Heart right ventricle (tissue), 16 donors: ENCODE measurements around the gene RSPO3. TPM values are rescaled to one million over a fixed set of nuclear protein-coding genes. Genes with fewer than 3 reads are reported as not detected.
A peak's percentile ranks its signal among the peaks of the same experiment; 100 is the strongest.

ENCODE experiments used
- ATAC-seq, 8 donors: fragments of 200-7000 bp; cut with Tn5 transposase; one replicate each; pipeline ENCODE4 v1.9.1; 2020; ENCODE audit warnings: mild to moderate bottlenecking in 8 of 8, moderate library complexity in 8 of 8, moderate number of reproducible peaks in 1 of 8
- DNase-seq, 2 donors: peaks; one replicate each; pipeline ENCODE4 v3.0.0-alpha.2; 2020
- H3K27ac ChIP-seq, 10 donors: fragments of 200-600 bp; sonication (generic) in 2 of 10; one replicate each; pipeline versions ENCODE4 v1.5.0 to v1.8.0; 2020 to 2022; ENCODE audit warnings: mild to moderate bottlenecking in 3 of 10
- H3K27me3 ChIP-seq, 7 donors: fragments of 200-600 bp; one replicate each; pipeline ENCODE4 v1.8.0; 2021 to 2022; ENCODE audit warnings: mild to moderate bottlenecking in 2 of 7
- H3K36me3 ChIP-seq, 9 donors: fragments of 200-600 bp; sonication (generic) in 1 of 9; one replicate each; pipeline versions ENCODE4 v1.5.0 to v1.8.0; 2020 to 2022; ENCODE audit warnings: mild to moderate bottlenecking in 2 of 9
- H3K4me1 ChIP-seq, 9 donors: fragments of 200-600 bp; sonication (generic) in 1 of 9; one replicate each; pipeline versions ENCODE4 v1.5.0 to v1.8.0; 2020 to 2022; ENCODE audit warnings: mild to moderate bottlenecking in 4 of 9
- H3K4me3 ChIP-seq, 10 donors: fragments of 200-600 bp; sonication (generic) in 2 of 10; one replicate each; pipeline versions ENCODE4 v1.5.0 to v1.8.0; 2020 to 2022; ENCODE audit warnings: mild to moderate bottlenecking in 7 of 10, moderate library complexity in 2 of 10
- H3K9me3 ChIP-seq, 11 donors: fragments of 200-600 bp in 10 of 11; sonication (generic) in 2 of 11; one replicate each; pipeline versions ENCODE4 v1.5.0 to v1.8.0; 2013 to 2022; ENCODE audit warnings: mild to moderate bottlenecking in 2 of 11, control low read depth in 1 of 11, moderate library complexity in 1 of 11
- WGBS, 2 donors: extraction: QIAGEN DNeasy Blood & Tissue Kit; methylation state at CpG; one replicate each; pipeline ENCODE4 v1.1.7; 2013; ENCODE audit warnings: inconsistent platforms in 1 of 2; 5-methylcytosine and 5-hydroxymethylcytosine counted together
- intact Hi-C, 10 donors: fragments of 100-400 bp; cut with DNase I; formaldehyde crosslinking; loops; one replicate each; pipeline versions ENCODE4 v1.11.1 to v1.14.2; 2022
- polyA plus RNA-seq, 2 donors: library from polyadenylated mRNA; stranded (reverse); fragments of 200-250 nt; gene quantifications; one replicate each; pipeline ENCODE4 v1.2.3, GENCODE V29; 2013
- total RNA-seq, 10 donors: library from RNA; stranded (reverse); fragmentation: NEBNext Ultra II Directional in 3 of 10; extraction: Animal tissue kit (Norgen Biotek cat#: 25700) in 3 of 10; gene quantifications; one replicate each; pipeline versions ENCODE4 v1.2.1 to v1.2.4, GENCODE V29; 2021 to 2023
- TF ChIP-seq, protein P1 (sequence below), 9 donors: fragments of 200-600 bp; sonication (generic) in 2 of 9; IDR thresholded peaks; one replicate each; pipeline versions ENCODE4 v1.5.0 to v1.8.0; 2021 to 2022; ENCODE audit warnings: antibody characterized with exemption in 9 of 9, mild to moderate bottlenecking in 5 of 9, moderate library complexity in 1 of 9
- donor health status: Arrhythmogenic right ventricular cardiomyopathy.
- donor health status: ischemic (EF 13 %, LVEDD 7.1; RV severe dilation, severe dysfunction).
- donor health status: healthy with polysubstance abuse.
- donor health status: DM: no; HTN: yes; CAD: no.
- donor health status: DM: no; HTN: no; CAD: no.
- donor health status: ischemic (EF 25% LVEDD 6.9; RV normal size, moderate dysfunction).
- donor health status: ischemic (EF 25% LVEDD 5.7; RV mildly dilated, moderate dysfunction).
- donor health status: healthy.
- donor health status: DM: yes; HTN: yes; CAD: no.
- donor health status: Ischemic cardiomyopathy.
- donor health status: ischemic (EF 35%, LVEDD 5.7; RV mildly dilated, moderate dysfunction).
- donor health status: nonischemic (EF 11% LVEDD 7.7; RV severe dilation, severe dysfunction).
- donor health status: DM: yes; HTN: yes; CAD: no.
- donor health status: PGD.
- donor health status: ischemic (EF 29% LVEDD 5.4; RV normal size, mild dysfunction).
- donor health status: nonischemic (EF 23%, LVEDD 6.1; RV moderate dilation, normal function).

Gene RSPO3
- total and polyA plus RNA-seq, 12 donors = 0.20 to 0.73 (median 0.37) TPM; not detected in 1

DNA sequence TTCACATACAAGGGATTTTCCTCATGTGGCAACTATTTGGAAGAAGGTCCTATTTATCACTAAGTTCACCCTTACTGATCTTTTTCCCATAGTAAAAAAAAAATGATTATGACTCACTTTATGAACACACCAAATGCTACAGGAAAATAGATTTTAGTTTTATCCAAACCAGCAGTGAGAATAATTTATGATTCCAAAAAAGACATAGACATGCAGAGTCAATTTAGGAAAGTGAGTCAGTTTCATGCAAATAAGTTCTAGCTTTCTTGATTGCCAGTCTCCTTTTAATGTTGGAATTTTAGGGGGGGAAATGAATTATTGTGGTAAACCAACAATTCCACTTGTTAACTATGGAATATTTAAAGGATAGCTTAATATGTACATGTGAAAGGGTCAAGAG is 84.2 kb downstream of the RSPO3 start:
- ATAC-seq = no peak
- H3K27me3 ChIP-seq = no peaks in the 10 kb centered on the region
- H3K9me3 ChIP-seq = no peaks in the 10 kb centered on the region
- TF ChIP-seq, protein P1, sequence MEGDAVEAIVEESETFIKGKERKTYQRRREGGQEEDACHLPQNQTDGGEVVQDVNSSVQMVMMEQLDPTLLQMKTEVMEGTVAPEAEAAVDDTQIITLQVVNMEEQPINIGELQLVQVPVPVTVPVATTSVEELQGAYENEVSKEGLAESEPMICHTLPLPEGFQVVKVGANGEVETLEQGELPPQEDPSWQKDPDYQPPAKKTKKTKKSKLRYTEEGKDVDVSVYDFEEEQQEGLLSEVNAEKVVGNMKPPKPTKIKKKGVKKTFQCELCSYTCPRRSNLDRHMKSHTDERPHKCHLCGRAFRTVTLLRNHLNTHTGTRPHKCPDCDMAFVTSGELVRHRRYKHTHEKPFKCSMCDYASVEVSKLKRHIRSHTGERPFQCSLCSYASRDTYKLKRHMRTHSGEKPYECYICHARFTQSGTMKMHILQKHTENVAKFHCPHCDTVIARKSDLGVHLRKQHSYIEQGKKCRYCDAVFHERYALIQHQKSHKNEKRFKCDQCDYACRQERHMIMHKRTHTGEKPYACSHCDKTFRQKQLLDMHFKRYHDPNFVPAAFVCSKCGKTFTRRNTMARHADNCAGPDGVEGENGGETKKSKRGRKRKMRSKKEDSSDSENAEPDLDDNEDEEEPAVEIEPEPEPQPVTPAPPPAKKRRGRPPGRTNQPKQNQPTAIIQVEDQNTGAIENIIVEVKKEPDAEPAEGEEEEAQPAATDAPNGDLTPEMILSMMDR (IDR thresholded peaks at IDR 0.05) = no peak
- H3K36me3 ChIP-seq = no peaks in the 10 kb centered on the region
- intact Hi-C loops = no loop called here
- H3K4me1 ChIP-seq = peaks cover 0 to 32% (median 0%) of the 10 kb centered on the region in 9 donors
- H3K4me3 ChIP-seq = no peak overlapping the region
- DNase-seq = no peak
- no peak overlapping the region for H3K27ac ChIP-seq

DNA sequence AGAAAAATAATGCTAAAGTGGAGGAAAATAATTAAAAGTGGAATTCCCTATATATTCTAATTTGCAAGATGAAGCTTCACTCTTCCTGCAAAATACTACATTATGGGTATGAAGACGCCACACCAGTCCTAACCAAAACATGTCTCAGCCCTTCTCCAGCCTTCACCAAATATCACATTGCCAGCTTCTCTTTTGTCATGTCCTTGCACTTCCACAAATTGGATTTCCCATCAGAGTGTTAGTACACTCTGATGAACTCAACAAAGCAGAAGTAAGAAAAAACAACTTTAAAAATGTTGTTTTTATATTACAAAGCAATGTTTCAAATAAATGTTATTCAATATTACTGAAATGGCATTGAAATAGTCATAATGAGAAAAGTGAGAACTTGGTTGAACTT is 85.8 kb downstream of the RSPO3 start:
- ATAC-seq = no peak
- no peaks in the 10 kb centered on the region for H3K9me3 ChIP-seq
- no peak overlapping the region for H3K4me3 ChIP-seq
- TF ChIP-seq, protein P1 (IDR thresholded peaks at IDR 0.05) = no peak
- WGBS, 2 donors = 87 to 88% methylated on average over 1 of the region's 1 CpG
- no peaks in the 10 kb centered on the region for H3K36me3 ChIP-seq
- peaks cover 0 to 21% (median 0%) of the 10 kb centered on the region in 9 donors for H3K4me1 ChIP-seq
- intact Hi-C loops = no loop called here
- peak overlapping the region in 1 of 10 donors; percentile 72 for H3K27ac ChIP-seq
- H3K27me3 ChIP-seq = peaks cover 0 to under 1% (median 0%) of the 10 kb centered on the region in 7 donors
- DNase-seq = no peak

DNA sequence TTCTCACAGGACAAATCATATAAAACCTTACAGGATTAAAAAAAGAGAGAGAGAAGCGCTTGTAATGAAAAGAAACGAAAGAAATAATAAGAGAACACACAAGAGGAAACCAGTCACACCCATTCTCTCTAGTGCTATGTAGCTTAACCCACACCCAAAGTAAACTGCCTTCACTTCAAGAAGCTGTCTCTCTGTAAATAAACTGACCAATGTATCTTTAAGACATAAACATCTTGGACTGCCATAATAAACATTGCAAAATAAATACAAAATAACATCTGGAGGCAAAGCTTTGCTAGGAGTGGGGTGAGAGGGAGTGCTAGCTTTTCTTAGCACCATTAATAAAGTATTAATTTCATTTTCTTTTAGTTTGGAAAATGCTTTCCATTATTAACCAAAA is 86.6 kb downstream of the RSPO3 start:
- Histone ChIP-seq H3K4me3 (no peak overlapping the region), H3K9me3 (no peaks in the 10 kb centered on the region), H3K27me3 (peaks cover 0 to 5% (median 0%) of the 10 kb centered on the region in 7 donors), H3K4me1 (peaks cover 0 to 15% (median 0%) of the 10 kb centered on the region in 9 donors), H3K36me3 (no peaks in the 10 kb centered on the region), H3K27ac (peak overlapping the region in 1 of 10 donors; percentile 72)
- ATAC-seq = no peak
- intact Hi-C loops = no loop called here
- 86 to 88% methylated on average over 2 of the region's 2 CpGs for WGBS, 2 donors
- TF ChIP-seq, protein P1 (IDR thresholded peaks at IDR 0.05) = no peak
- no peak for DNase-seq

DNA sequence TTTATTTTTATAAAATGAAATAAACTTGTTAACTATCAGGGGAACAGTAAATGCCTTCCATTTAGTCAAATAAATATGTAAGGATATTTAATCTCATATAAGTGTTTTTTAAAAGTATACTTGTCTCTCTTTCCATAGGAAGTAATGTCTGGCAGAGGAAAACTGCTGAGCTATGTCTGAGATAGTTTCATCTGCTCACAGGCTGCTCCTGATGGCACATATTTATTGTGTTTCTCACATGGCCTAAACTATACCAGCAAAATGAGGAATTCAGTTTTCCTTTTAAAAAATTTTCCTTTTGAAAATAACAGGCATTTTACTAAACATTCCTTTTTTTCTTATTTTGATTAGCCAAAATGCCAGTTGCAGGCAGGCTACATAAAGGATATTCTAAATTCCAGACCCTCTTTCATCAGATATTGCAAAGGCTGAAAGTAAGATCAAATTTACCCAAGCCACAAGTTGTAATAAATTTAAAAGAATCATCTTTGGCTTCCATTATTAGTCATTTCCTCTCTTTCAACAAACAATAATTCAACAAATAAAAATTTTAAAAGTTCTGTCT is 88.1 kb downstream of the RSPO3 start:
- TF ChIP-seq, protein P1 (IDR thresholded peaks at IDR 0.05) = no peak

More for the DNA sequence above, 88.1 kb downstream of the RSPO3 start:
- Histone ChIP-seq H3K36me3 (no peaks in the 10 kb centered on the region), H3K9me3 (no peaks in the 10 kb centered on the region), H3K27me3 (peaks cover 0 to 5% (median 0%) of the 10 kb centered on the region in 7 donors), H3K4me1 (peaks cover 0 to 13% (median 0%) of the 10 kb centered on the region in 9 donors), H3K27ac (no peak overlapping the region), H3K4me3 (no peak overlapping the region)
- ATAC-seq (no peak), DNase-seq (no peak)
- intact Hi-C loops = no loop called here
